ENCODE data around the gene PAF1. TPM values are rescaled to one million over a fixed set of nuclear protein-coding genes. Genes with fewer than 3 reads are reported as not detected.

The PAF1 gene
- total RNA-seq, 4 donors from 2014 or later, result 30.8 to 48.3 (median 44.3) TPM

DNA sequence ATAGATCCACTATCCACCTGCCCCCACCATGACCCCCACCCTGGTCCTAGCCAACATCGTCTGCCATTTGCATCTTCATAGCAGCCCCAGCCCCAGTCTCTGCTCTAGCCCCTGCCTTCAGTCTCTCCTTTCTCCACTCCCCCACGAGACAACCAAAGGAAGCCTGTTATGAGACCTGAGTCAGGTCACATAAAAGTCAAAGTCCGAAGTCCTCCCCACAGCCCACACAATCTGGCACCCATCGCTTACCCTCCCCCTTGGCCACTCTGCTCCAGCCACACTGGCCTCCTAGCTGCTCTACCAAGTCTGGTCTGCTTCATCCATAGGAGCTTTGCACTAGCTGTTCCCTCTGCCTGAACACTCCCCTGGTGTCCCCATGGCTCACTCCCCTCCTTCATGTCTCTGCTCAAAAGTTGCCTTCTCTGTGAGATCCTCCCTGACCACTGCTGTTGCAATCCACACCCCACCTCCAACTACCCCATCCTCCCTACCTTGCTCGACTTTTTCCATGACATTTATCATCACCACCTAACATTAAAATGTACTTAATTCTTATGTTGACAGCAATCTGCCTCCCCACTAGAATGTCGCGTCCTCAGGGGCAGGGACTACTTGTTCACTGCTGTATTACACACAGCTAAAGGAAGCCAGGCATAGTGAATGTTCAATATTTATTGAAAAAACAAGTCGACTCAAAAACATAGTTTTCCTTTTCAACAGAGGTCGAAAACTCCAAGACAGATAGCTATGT is 20.4 kb upstream of the PAF1 start:
- peak in 1 of 2 donors; percentile 70 for DNase-seq (ENCODE audit: low spot score in 2 of 2)
- Histone ChIP-seq H3K27me3 (peaks cover 0 to 3% of the 10 kb centered on the region in 2 donors), H3K27ac (peak overlapping the region; percentile 94 to 100 (median 100)), H3K4me3 (peak overlapping the region; percentile 66 to 98 (median 88)), H3K9me3 (no peaks in the 10 kb centered on the region), H3K36me3 (peaks cover 10 to 28% (median 18%) of the 10 kb centered on the region in 3 donors), H3K4me1 (peaks cover 6 to 42% (median 32%) of the 10 kb centered on the region in 4 donors)
- TF ChIP-seq, protein P1, sequence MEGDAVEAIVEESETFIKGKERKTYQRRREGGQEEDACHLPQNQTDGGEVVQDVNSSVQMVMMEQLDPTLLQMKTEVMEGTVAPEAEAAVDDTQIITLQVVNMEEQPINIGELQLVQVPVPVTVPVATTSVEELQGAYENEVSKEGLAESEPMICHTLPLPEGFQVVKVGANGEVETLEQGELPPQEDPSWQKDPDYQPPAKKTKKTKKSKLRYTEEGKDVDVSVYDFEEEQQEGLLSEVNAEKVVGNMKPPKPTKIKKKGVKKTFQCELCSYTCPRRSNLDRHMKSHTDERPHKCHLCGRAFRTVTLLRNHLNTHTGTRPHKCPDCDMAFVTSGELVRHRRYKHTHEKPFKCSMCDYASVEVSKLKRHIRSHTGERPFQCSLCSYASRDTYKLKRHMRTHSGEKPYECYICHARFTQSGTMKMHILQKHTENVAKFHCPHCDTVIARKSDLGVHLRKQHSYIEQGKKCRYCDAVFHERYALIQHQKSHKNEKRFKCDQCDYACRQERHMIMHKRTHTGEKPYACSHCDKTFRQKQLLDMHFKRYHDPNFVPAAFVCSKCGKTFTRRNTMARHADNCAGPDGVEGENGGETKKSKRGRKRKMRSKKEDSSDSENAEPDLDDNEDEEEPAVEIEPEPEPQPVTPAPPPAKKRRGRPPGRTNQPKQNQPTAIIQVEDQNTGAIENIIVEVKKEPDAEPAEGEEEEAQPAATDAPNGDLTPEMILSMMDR (IDR thresholded peaks at IDR 0.05), result no peak
- peak in 1 of 2 donors; percentile 39 for TF ChIP-seq EP300 (IDR thresholded peaks at IDR 0.05)
- no peak for TF ChIP-seq POLR2A (IDR thresholded peaks at IDR 0.05)
- WGBS, 2 donors, result 12 to 16% methylated on average over 9 of the region's 9 CpGs

DNA sequence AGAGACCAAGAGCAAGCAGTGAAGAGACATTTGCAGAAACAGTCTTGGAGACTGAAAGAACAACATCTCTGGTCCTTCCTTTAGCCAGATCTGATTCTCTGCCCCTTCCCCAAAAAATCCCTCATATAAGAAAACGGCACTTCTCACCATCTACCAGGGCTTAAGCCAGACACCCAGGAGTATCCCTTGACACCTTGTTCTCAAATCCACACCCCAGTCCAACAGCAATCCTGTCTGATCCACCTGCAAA is 19.9 kb upstream of the PAF1 start:
- H3K4me3 ChIP-seq, result peak overlapping the region; percentile 66 to 98 (median 88)
- TF ChIP-seq, protein P1 (IDR thresholded peaks at IDR 0.05), result no peak
- TF ChIP-seq EP300 (IDR thresholded peaks at IDR 0.05), result no peak
- TF ChIP-seq POLR2A (IDR thresholded peaks at IDR 0.05), result no peak
- peaks cover 6 to 44% (median 37%) of the 10 kb centered on the region in 4 donors for H3K4me1 ChIP-seq
- H3K9me3 ChIP-seq, result no peaks in the 10 kb centered on the region
- peaks cover 0 to 3% of the 10 kb centered on the region in 2 donors for H3K27me3 ChIP-seq
- 29 to 38% methylated on average over 1 of the region's 1 CpG for WGBS, 2 donors
- H3K36me3 ChIP-seq, result peaks cover 10 to 23% (median 18%) of the 10 kb centered on the region in 3 donors
- peak overlapping the region; percentile 94 to 100 (median 100) for H3K27ac ChIP-seq
- no peak for DNase-seq (ENCODE audit: low spot score in 2 of 2)

DNA sequence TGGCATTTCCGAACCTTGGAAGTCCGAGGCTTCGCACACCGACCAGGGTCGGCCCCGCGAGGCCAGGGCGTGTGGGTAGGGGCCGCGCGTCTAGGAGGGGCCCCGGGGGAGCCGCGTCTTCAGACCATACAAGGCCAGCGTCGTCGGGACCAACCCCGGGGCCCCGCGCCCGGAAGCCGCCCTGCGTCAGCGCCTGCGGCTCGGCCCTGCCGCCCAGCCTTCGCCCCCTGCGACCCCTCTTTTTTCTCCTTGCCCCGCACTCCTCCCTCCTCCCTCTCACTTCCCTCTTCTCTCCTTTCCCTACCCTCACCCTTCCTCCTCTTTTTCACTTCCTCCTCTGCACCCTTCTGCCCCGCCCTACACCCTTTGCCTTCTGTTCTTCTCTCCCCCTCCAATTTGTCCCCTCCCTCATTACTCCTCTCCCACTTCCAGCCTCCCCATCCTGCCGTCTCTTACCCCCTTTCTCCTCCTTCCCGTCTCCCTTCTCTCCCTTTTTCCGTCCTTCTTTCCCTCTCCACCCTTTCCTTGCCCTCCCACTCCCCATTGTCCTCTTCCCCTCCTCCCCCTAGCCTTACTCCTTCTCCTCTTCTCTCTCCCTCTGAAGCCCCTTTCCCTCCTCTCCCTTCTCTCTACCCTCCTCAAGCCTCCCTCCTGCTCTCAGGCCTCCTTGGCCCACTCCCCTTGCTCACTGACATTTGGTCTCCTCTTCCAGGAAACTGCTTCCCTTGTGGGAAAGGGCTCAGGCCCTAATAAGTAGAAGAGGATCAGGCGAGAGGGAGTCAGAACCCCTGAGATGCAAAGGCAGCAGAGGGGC is 19.3 kb upstream of the PAF1 start:
- DNase-seq (ENCODE audit: low spot score in 2 of 2), result peak; percentile 73 to 75
- H3K36me3 ChIP-seq, result peaks cover 10 to 22% (median 18%) of the 10 kb centered on the region in 3 donors
- H3K4me1 ChIP-seq, result peaks cover 6 to 44% (median 39%) of the 10 kb centered on the region in 4 donors
- TF ChIP-seq POLR2A (IDR thresholded peaks at IDR 0.05) (peak in 1 of 2 donors; percentile 51), EP300 (IDR thresholded peaks at IDR 0.05) (peak in 1 of 2 donors; percentile 73)
- TF ChIP-seq, protein P1 (IDR thresholded peaks at IDR 0.05), result no peak
- no peaks in the 10 kb centered on the region for H3K9me3 ChIP-seq
- H3K4me3 ChIP-seq, result peak overlapping the region; percentile 66 to 98 (median 88)
- peaks cover 0 to 3% of the 10 kb centered on the region in 2 donors for H3K27me3 ChIP-seq
- H3K27ac ChIP-seq, result peak overlapping the region; percentile 94 to 100 (median 100)
- 2% methylated on average over 29 to 32 of the region's 35 CpGs for WGBS, 2 donors

DNA sequence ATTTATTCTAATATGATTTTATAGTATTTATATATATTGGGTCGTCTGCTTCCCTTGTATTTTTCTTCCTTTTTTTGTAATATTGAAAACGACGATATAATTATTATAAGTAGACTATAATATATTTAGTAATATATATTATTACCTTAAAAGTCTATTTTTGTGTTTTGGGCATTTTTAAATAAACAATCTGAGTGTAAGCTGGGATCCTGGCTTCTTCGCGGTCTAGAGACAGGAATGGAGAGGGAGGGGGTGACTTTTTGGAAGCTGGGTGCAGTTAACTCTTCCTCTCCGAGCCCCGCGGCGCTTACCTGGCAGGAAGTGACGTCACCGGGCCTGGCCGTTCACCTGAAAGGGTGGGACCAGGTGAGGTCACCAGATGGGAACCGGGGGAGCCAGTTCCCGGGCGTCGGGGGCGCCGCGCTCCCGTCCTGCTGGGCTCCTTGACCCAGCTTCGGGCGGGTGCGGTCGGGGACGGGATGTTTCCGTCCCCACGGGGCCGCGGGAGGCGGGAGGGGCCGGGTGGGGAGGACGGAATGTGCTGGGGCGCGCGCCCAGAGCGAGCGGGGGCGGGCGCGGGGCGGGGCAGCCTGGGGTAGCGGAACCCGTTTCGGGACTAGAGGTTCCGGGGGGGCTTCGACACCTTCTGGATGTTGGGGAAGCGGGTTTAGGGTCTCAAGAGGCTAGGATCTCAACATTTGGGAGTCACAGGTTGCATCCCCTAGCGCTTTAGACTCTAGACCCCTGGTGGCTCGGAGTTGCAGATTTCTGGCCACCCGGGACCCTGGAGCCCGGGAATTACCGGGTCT is 18.5 kb upstream of the PAF1 start:
- Histone ChIP-seq H3K9me3 (no peaks in the 10 kb centered on the region), H3K36me3 (peaks cover 10 to 22% (median 18%) of the 10 kb centered on the region in 3 donors), H3K27me3 (peaks cover 0 to 3% of the 10 kb centered on the region in 2 donors), H3K4me3 (peak overlapping the region; percentile 66 to 98 (median 88)), H3K27ac (peak overlapping the region; percentile 94 to 100 (median 100)), H3K4me1 (peaks cover 6 to 44% (median 41%) of the 10 kb centered on the region in 4 donors)
- peak; percentile 89 to 91 for DNase-seq (ENCODE audit: low spot score in 2 of 2)
- WGBS, 2 donors, result 0 to 2% methylated on average over 23 to 46 of the region's 52 CpGs
- TF ChIP-seq EP300 (IDR thresholded peaks at IDR 0.05) (peak in 1 of 2 donors; percentile 95), POLR2A (IDR thresholded peaks at IDR 0.05) (peak; percentile 54 to 73)
- TF ChIP-seq, protein P1 (IDR thresholded peaks at IDR 0.05), result peak in 2 of 5 experiments; percentile 23 to 34
